ENCODE results near the gene SLC27A5.
"Not testable (repeated sequence)": the region's sequence is repeated elsewhere in the genome, so short reads cannot be mapped to it uniquely, and the experiment has no call there.

SLC27A5 gene

GRCh38 chr19:58449980-58450379, 61.8 kb downstream of the SLC27A5 start:
- not testable (repeated sequence) for DNase-seq
- intact Hi-C loops (cut with DNase I), result loop anchor here (2.0 kb wide), 1 partner anchor 17 kb away; the partner anchor contains the start of gene ZNF324

DNA sequence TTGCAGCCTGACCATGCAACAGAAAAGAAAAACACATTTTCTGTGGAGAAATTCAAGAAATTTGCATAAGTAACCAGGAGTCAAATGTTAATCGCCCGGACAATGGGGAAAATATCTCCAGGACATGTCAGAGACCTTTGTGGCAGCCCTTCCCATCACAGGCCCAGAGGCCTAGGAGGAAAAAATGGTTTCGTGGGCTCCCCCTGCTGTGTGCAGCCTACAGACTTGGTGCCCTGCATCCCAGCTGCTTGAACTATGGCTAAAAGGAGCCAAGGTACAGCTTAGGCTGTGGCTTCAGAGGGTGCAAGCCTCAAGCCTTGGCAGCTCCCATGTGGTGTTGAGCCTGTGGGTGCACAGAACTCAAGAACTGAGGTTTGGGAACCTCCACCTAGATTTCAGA, 62.9 kb downstream of the SLC27A5 start:
- intact Hi-C loops (cut with DNase I); DNase-seq: not testable (repeated sequence)

Data from posterior cingulate gyrus (tissue), 11 donors.